Ovary (tissue), 3 donors: ENCODE data around the gene FAAH.

ENCODE experiments used
- CTCF ChIP-seq, 3 donors: fragments of 450-650 bp in 2 of 3; fragments of 200-600 bp in 1 of 3; IDR thresholded peaks; one replicate each; pipeline versions ENCODE4 v1.5.1 to v1.8.0; 2016 to 2022; ENCODE audit warnings: antibody characterized with exemption in 3 of 3, mild to moderate bottlenecking in 1 of 3
- POLR2A ChIP-seq: fragments of 450-650 bp; IDR thresholded peaks from one replicate; pipeline ENCODE4 v1.6.1; 2017; ENCODE audit warnings: antibody characterized with exemption, mild to moderate bottlenecking, moderate library complexity
- donor health status: DM: no; HTN: no; CAD: no.

DNA sequence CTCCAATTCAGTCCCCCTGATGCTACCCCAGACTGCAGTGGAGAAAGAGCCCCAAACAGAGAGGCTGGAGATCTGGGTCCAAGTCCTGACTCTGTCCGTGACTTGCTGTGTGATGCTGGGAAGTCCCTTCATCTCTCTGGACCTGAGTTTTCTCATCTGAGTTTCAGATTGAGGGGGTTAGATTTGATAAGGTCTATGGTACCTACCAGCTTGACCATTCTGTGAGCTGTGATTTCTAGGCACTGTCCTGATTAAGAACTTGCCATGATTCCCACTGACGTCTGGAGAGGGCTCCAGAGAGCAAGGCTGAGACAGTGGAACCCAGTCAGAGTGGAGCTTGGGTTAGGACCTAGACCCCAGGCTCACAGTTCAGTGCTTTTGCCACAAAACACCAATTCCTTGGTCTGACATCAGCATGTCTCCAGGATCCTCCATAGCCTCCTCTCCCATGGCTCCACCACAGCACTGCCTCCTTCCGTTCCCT, 51.7 kb downstream of the FAAH start:
- TF ChIP-seq CTCF (IDR thresholded peaks at IDR 0.05) (no peak), POLR2A (no peak)
